Measurements from ENCODE around the gene JAKMIP1.

DNA sequence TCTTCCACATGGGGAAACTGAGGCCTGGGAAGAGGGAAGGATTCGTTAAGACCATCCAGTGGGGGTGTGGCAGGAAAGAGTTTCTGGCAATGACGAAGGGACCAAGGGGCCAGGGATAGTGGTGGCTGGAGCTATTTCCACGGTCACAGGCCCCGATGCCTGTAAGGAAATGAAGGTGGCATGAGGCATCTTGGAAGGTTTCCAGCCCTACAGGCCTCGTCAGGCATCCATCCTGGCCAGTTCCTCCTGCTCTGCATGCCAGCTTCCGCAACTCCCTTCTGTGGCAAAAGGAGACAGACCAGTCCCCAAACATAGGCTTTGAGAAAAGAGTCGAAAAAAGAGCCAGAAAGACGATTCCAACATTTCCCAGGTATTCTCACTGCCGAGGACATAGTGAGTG is 173.0 kb downstream of the JAKMIP1 start:
- no peak for TF ChIP-seq POLR2A (IDR thresholded peaks at IDR 0.05; ENCODE audit: low read length)
- no peak for TF ChIP-seq GATA1 (IDR thresholded peaks at IDR 0.05; ENCODE audit: low read depth, low read length)

Data from erythroblast (primary cell).